Activated naive CD4-positive, alpha-beta T cell treated with anti-CD3 and anti-CD28 coated beads, Interleukin-2, amount 50 U/mL, for 72 hours (primary cell): ENCODE data around the gene SLC39A3. TPM values are rescaled to one million over a fixed set of nuclear protein-coding genes. Genes with fewer than 3 reads are reported as not detected.

ENCODE experiments used
- ATAC-seq, 2 donors: fragments of 150-1000 bp; cut with Tn5 transposase; 2 replicates each; pipeline ENCODE4 v1.10.0; 2021; ENCODE audit warnings: mild to moderate bottlenecking in 2 of 2, moderate library complexity in 2 of 2
- DNase-seq, 2 donors: peaks; one replicate each; pipeline ENCODE4 v3.0.0; 2021 to 2022; ENCODE audit warnings: low spot score in 2 of 2
- H3K27ac Mint-ChIP-seq, 2 donors: one replicate each; pipeline ENCODE4 v1.8.0; 2022; ENCODE audit warnings: mild to moderate bottlenecking in 2 of 2, mixed read lengths in 2 of 2
- H3K36me3 Mint-ChIP-seq, 2 donors: one replicate each; pipeline ENCODE4 v1.8.0; 2022; ENCODE audit warnings: mixed read lengths in 2 of 2
- H3K9me3 Mint-ChIP-seq, 2 donors: one replicate each; pipeline ENCODE4 v1.8.0; 2022; ENCODE audit warnings: mixed read lengths in 2 of 2
- total RNA-seq, 2 donors: library from RNA; stranded (reverse); gene quantifications; one replicate each; pipeline ENCODE4 v1.2.3, GENCODE V29; 2022

SLC39A3 gene
- total RNA-seq, 2 donors from 2014 or later, result 24.8 to 27.3 TPM

DNA sequence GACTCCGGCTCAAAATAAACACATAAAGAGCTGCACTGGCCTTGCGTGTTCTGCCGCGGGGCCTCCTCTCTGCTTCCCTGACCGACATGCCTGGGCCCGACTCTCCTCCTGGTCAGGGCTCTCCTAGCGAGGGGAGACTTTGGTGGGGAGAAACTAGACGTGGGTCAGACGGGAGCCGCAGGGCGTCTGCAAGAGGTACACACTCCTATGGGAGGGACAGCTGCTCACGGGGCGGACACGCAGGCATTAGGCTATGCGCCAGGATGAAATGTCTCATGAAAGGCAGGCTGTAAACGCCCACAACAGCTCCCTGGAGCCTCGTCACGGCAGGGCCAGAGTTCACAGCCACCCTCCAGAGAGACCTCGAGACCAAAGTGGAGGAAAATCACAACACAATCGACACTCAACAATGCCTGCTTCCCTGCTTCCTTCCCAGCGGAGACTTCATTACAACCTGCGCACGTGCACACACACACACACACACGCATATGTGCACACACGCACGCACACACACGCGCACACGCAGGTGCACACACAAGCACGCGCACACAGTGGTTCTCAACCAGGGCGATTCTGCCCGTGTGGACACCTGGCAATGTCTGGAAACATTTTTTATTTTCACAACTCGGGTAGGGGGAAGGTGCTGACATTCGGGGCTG lies 5.8 kb downstream of the SLC39A3 start:
- ATAC-seq, result no peak
- peaks cover 16 to 19% of the 10 kb centered on the region in 2 donors for H3K36me3 Mint-ChIP-seq
- no peak overlapping the region for H3K27ac Mint-ChIP-seq
- no peaks in the 10 kb centered on the region for H3K9me3 Mint-ChIP-seq
- DNase-seq, result no peak

DNA sequence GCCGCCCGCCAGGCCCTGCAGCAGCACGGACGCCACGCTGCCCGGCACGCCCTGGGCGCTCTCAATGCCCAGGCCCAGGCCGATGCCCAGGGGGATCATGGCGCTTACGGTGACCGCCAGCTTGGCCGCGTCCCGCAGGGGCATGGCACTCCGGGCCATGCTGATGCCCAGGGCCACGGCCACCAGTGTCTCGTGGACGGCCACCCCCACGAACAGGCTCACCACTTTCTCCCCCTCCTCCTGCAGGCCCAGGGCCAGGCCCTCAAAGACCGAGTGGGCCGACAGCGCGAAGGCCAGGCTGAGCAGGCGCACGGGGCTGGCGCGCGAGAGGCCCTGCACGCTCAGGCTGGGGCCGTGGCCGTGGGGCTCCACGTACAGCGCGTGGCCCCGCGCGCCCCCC lies 6.9 kb downstream of the SLC39A3 start:
- DNase-seq (no peak), ATAC-seq (no peak)
- H3K27ac Mint-ChIP-seq, result no peak overlapping the region
- H3K9me3 Mint-ChIP-seq, result no peaks in the 10 kb centered on the region
- H3K36me3 Mint-ChIP-seq, result peaks cover 10 to 13% of the 10 kb centered on the region in 2 donors

- Mint-ChIP-seq H3K27ac (no peak overlapping the region), H3K36me3 (peaks cover 9 to 10% of the 10 kb centered on the region in 2 donors), H3K9me3 (no peaks in the 10 kb centered on the region)
- DNase-seq (no peak), ATAC-seq (no peak)
These were observed 7.6 kb downstream of the SLC39A3 start for GRCh38 chr19:2732157-2732725.

DNA sequence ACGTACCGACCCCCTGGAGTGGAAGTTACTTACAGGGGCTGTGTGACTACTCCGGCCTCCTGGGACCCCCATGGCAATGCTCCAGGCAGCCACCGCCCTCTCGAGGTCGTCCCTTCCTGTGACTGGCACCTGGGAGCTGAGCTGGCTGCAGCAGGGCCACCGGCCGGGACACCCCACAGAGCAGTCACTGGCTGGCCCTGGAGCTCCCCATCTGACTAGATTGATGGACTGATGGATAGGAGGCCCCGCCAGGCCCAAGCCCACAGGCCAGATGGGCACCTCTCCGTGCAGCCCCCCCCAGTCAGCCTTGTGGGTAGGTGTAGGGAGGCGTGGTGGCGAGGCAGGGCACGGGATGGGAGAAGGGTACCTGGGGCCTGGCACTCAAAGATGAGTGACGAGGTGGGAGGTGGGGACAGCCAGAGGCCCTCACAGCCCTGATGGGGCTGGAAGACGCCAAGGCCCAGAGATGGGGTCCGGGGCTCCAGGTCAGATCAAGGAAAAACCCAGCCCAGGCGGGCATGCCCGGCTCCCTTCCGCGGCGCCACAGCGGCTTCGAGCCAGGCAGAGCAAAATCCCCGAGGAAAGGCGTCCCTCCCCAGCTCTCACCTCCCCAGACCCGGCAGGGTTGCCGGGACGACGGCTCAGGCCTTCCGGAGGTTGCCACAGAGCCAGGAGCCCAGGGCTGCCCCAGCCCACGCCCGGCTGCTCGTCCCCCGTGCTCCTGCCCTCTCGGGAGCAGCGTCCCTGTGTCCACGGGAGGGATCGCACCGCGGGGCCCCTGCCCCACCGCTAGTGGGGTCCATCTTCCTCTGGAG lies 8.4 kb downstream of the SLC39A3 start:
- H3K9me3 Mint-ChIP-seq, result no peaks in the 10 kb centered on the region
- no peak for DNase-seq
- H3K27ac Mint-ChIP-seq, result no peak overlapping the region
- ATAC-seq, result no peak
- H3K36me3 Mint-ChIP-seq, result peaks cover under 1% of the 10 kb centered on the region in 2 donors

- ATAC-seq (no peak), DNase-seq (no peak)
- H3K27ac Mint-ChIP-seq, result no peak overlapping the region
- no peaks in the 10 kb centered on the region for H3K36me3 Mint-ChIP-seq
- no peaks in the 10 kb centered on the region for H3K9me3 Mint-ChIP-seq
These were observed 9.6 kb downstream of the SLC39A3 start for GRCh38 chr19:2729943-2730818.

DNA sequence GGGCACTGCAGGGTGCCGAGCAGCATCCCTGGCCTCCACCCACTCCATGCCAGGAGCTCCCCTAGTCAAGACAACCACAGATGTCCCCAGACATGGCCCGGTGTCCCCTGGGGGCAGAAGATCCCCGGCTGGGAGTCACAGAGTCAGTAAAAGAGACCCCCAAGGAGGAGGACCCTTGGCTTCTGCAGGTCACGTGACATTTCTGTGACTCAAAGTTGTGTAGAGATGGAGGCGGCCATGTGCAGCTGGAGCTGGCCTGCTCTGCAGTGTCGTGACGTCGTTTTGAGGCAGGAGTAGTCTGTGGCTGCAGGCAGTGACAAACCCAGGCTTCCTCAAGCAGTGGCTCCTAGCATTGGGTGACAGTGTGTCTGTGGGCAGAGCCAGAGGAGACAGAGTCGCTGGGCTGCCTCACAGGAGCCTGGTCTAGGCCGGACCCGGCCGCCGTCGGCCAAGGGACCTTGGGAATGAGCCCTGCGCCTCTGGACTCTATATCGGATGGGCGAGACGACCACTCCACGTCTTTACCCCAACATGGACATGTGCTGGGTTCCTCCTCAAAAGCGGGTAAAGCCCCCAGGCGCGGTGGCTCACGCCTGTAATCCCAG lies 10.9 kb downstream of the SLC39A3 start:
- no peaks in the 10 kb centered on the region for H3K36me3 Mint-ChIP-seq
- H3K27ac Mint-ChIP-seq, result no peak overlapping the region
- DNase-seq, result no peak
- no peak for ATAC-seq
- no peaks in the 10 kb centered on the region for H3K9me3 Mint-ChIP-seq

- Mint-ChIP-seq H3K36me3 (no peaks in the 10 kb centered on the region), H3K9me3 (no peaks in the 10 kb centered on the region), H3K27ac (no peak overlapping the region)
- no peak for ATAC-seq
- no peak for DNase-seq
These were observed 12.2 kb downstream of the SLC39A3 start for GRCh38 chr19:2727640-2727944.

- DNase-seq, result no peak
- H3K36me3 Mint-ChIP-seq, result no peaks in the 10 kb centered on the region
- H3K27ac Mint-ChIP-seq, result no peak overlapping the region
- no peaks in the 10 kb centered on the region for H3K9me3 Mint-ChIP-seq
- peak in 1 of 2 donors; percentile 18 for ATAC-seq
These were observed 12.7 kb downstream of the SLC39A3 start for GRCh38 chr19:2726904-2727639.

GRCh38 chr19:2726160-2726855 lies 13.5 kb downstream of the SLC39A3 start:
- ATAC-seq, result no peak
- Mint-ChIP-seq H3K27ac (no peak overlapping the region), H3K36me3 (no peaks in the 10 kb centered on the region), H3K9me3 (no peaks in the 10 kb centered on the region)
- DNase-seq, result no peak

GRCh38 chr19:2724148-2724557 lies 15.7 kb downstream of the SLC39A3 start:
- H3K9me3 Mint-ChIP-seq, result no peaks in the 10 kb centered on the region

DNA sequence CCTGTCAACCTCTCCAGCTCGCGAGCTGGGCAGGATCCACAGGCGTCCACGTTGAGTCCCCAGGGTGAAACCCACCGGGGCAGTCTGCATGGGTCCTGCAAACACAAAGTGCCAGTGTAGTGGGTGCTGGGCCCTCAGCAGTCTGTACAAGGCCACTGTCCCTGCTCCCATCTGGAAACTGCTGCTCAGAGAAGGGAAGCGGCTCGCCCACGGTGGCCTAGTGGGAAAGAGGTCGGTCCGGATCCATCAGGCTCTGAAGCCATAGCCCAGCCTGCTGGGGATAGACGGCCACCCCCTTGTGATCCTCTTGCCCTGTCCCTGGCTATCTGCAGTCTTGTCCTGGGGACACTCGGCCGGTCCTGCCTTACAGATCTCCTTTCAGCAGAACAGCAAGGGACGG lies 16.1 kb downstream of the SLC39A3 start:
- no peaks in the 10 kb centered on the region for H3K36me3 Mint-ChIP-seq
- no peak for DNase-seq
- no peak overlapping the region for H3K27ac Mint-ChIP-seq
- no peaks in the 10 kb centered on the region for H3K9me3 Mint-ChIP-seq
- ATAC-seq, result no peak

More at GRCh38 chr19:2724148-2724557, 15.7 kb downstream of the SLC39A3 start:
- Mint-ChIP-seq H3K27ac (no peak overlapping the region), H3K36me3 (no peaks in the 10 kb centered on the region)
- ATAC-seq (no peak), DNase-seq (no peak)

DNA sequence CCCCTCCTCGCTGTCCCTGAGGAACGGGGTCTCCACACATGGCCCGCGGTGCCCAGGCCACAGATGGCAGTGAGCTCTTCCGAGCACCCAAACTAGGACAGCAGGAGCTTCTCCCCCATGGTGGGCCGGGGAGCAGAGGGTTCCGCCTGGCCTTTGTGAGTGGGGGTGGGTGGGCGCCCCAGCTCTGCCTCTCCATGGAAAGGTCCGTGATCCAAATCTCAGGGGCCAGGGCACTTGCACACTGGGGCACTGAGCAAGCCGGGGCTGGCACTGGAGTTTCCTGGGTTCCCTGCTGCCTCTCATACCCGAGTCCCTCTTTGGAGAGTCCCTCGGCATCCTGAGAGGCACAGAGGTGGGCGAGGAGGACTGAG lies 16.5 kb downstream of the SLC39A3 start:
- Mint-ChIP-seq H3K9me3 (no peaks in the 10 kb centered on the region), H3K36me3 (no peaks in the 10 kb centered on the region), H3K27ac (no peak overlapping the region)
- ATAC-seq, result no peak
- DNase-seq, result no peak

- no peak overlapping the region for H3K27ac Mint-ChIP-seq
- no peaks in the 10 kb centered on the region for H3K9me3 Mint-ChIP-seq
- no peaks in the 10 kb centered on the region for H3K36me3 Mint-ChIP-seq
- no peak for DNase-seq
- ATAC-seq, result no peak
These were observed 17.1 kb downstream of the SLC39A3 start for GRCh38 chr19:2722541-2723344.

DNA sequence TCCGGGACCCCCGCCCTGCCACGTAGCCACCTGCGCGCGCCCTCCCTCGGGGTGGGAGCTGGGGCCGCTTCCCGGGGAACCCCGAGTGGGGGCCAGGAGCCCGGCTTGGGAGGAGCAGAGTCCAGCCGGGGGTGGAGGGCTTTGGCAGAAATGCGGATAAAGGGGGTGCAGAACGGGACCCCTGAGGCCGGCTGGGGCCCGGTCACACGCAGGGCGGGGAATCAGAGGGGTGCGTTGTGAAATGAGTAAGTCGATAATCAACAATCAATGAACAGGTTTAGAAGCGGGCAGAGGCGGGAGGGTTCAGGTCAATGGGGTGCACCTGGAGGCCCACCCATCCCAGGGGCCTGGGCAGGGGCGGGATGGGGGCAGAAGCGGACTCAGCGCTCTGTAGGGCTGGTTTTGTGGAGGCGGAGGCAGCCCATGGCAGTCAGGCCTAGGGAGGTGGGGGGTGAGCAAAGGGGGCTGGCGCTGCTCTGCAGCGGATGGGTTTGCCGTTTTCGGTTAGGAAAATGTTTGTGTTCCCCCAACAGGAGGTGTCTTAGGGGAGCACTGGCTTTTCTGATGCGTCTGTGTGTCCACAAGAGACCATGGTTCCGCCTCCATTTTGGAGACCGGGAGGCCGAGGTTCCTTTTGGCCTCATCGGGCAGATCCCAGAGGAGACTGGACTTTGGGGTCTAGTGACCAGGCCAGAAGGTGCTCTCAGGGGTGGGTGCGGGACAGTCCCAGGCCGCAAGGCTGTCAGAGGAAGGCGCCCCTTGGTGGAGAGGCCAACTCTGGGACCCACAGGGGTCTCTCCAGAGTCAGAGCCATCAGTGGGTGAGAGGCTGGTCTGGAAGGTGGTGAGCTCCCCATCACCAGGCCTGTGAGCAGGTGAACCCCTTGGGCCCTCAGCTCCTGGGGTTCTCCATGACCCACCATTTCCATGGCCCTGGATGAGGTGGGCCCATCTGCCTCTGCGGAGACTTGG lies 18.0 kb downstream of the SLC39A3 start:
- Mint-ChIP-seq H3K27ac (no peak overlapping the region), H3K9me3 (no peaks in the 10 kb centered on the region), H3K36me3 (no peaks in the 10 kb centered on the region)
- ATAC-seq (no peak), DNase-seq (no peak)
